Activated CD4-positive, CD25-positive, alpha-beta regulatory T cell treated with anti-CD3 and anti-CD28 coated beads, Interleukin-2, amount 50 U/mL, for 24 hours (primary cell): Measurements from ENCODE around the gene GPR183.
"Not testable (repeated sequence)": the region's sequence is repeated elsewhere in the genome, so short reads cannot be mapped to it uniquely, and the experiment has no call there.

Experiments
- ATAC-seq, 2 donors: fragments of 150-1000 bp; cut with Tn5 transposase; one replicate each; pipeline ENCODE4 v1.10.0; 2021; ENCODE audit warnings: mild to moderate bottlenecking in 1 of 2, moderate library complexity in 1 of 2

GPR183 gene

GRCh38 chr13:99267927-99268326 is 39.3 kb downstream of the GPR183 start:
- no peak for ATAC-seq

GRCh38 chr13:99266827-99267226 is 40.4 kb downstream of the GPR183 start:
- no peak for ATAC-seq

GRCh38 chr13:99265821-99266426 is 41.3 kb downstream of the GPR183 start:
- peak; percentile 36 to 52 for ATAC-seq

- peak; percentile 44 to 58 for ATAC-seq
These were observed 41.9 kb downstream of the GPR183 start for GRCh38 chr13:99265162-99265800.

- no peak for ATAC-seq
These were observed 43.1 kb downstream of the GPR183 start for GRCh38 chr13:99264051-99264450.

GRCh38 chr13:99263126-99263785 is 43.9 kb downstream of the GPR183 start:
- no peak for ATAC-seq

- ATAC-seq = no peak
These were observed 46.1 kb downstream of the GPR183 start for GRCh38 chr13:99261059-99261458.

GRCh38 chr13:99260216-99260615 is 47.0 kb downstream of the GPR183 start:
- no peak for ATAC-seq

- ATAC-seq = peak; percentile 59 to 63
These were observed 48.3 kb downstream of the GPR183 start for GRCh38 chr13:99258946-99259345.

- ATAC-seq = peak; percentile 87 to 89
These were observed 48.9 kb downstream of the GPR183 start, which contains the start of gene GPR18 for GRCh38 chr13:99258210-99258860. TSS of gene GPR18 (minus strand) at chr13:99258379. CDS start at chr13:99255872, 2,507 bp downstream.

GRCh38 chr13:99257291-99257690 is 49.9 kb downstream of the GPR183 start:
- no peak for ATAC-seq

- ATAC-seq = no peak
These were observed 50.5 kb downstream of the GPR183 start for GRCh38 chr13:99256709-99257108.

- ATAC-seq = no peak
These were observed 50.9 kb downstream of the GPR183 start for GRCh38 chr13:99256283-99256682.

GRCh38 chr13:99255271-99255670 is 51.9 kb downstream of the GPR183 start:
- ATAC-seq = no peak

- ATAC-seq = no peak
These were observed 52.4 kb downstream of the GPR183 start for GRCh38 chr13:99254830-99255229.

- no peak for ATAC-seq
These were observed 55.3 kb downstream of the GPR183 start for GRCh38 chr13:99251921-99252320.

GRCh38 chr13:99250982-99251825 is 56.0 kb downstream of the GPR183 start:
- ATAC-seq = no peak

- ATAC-seq = not testable (repeated sequence)
These were observed 57.6 kb downstream of the GPR183 start for GRCh38 chr13:99249606-99250005.

- ATAC-seq = not testable (repeated sequence)
These were observed 58.0 kb downstream of the GPR183 start for GRCh38 chr13:99249178-99249577.

GRCh38 chr13:99246100-99246499 is 61.1 kb downstream of the GPR183 start:
- no peak for ATAC-seq
